Stimulated activated CD4-positive, alpha-beta T cell treated with anti-CD3 and anti-CD28 coated beads, Interleukin-2, amount 100 ng/mL, for 24 hours (primary cell): ENCODE data around the gene APEX1.
"Not testable (repeated sequence)": the region's sequence is repeated elsewhere in the genome, so short reads cannot be mapped to it uniquely, and the experiment has no call there.

Experiments used
- DNase-seq, 2 donors: peaks; one replicate each; pipeline ENCODE4 v3.0.0-alpha.2; 2020

APEX1 gene

DNA sequence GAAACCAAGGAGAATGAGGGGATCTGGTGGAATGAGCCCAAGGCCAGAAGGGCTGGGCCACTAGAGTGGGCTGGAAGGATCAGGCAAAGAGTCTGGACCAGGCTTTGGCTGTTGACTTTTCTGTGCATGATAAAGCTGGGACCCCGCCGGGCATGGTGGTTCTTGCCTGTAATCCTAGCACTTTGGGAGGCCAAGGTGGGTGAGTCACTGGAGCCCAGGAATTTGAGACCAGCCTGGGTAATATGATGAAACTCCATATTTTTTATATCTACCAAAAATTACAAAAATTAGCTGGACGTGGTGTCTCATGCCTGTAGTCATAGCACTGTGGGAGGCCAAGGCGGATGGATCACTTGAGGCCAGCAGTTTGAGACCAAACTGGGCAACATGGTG is 18.7 kb upstream of the APEX1 start:
- DNase-seq = no peak

DNA sequence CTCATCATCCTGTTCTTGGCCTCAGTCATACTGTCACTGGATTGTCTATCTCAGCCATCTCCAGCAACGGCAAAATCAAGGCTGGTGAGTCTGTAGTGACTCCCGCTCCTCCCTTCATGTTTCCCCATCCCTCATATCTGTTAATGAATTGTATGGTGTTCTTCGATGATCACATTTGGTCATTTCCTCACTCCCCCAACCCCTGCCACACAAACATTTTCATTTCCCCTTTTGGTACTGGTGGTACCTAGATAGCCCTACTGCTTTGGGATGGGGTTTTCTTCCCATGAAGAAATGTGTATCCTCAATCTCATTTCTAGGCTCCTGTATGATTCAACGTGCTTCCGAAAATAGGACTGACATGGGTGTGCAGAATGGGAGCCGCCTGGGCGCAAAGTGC is 16.4 kb upstream of the APEX1 start:
- no peak for DNase-seq

DNA sequence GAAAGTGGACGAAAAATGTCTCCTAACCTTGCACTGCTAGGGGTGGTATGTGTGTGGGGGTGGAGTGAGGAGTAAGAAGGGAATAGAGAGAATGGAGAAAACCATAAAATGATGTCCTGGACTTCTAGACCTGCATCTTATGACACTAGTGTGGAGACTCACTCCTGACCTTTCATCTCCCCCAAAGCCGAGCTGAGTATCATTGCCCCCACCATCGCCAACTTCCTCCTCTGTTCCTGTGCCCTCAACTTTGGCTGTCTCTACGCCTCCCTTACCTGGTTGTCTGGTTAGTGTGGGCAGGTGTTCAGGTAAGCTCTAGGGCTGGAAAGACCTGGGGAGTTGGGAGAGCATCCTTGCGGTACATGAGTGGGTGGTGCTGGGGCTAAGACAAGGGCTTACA is 14.6 kb upstream of the APEX1 start:
- DNase-seq = no peak

DNA sequence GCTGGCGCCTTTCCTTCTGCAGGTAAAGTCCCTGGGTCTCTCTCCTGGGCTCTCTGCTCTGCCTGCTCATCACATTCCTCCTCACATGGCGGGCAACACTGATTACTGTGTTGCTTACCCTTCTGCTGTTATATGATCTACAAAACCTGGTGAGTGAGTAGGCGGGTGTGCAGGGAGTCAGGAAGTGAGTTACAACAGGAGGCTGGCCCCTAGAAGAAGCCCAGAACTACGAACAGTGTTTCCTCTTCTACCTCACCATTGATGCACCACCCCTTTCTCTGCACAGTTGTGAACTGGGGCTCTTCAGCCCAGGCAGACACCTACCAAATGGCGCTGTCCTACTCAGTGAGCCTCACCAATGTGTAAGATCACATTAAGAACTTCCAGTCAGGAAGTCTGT is 14.1 kb upstream of the APEX1 start:
- DNase-seq = peak in 1 of 2 donors; percentile 17

DNA sequence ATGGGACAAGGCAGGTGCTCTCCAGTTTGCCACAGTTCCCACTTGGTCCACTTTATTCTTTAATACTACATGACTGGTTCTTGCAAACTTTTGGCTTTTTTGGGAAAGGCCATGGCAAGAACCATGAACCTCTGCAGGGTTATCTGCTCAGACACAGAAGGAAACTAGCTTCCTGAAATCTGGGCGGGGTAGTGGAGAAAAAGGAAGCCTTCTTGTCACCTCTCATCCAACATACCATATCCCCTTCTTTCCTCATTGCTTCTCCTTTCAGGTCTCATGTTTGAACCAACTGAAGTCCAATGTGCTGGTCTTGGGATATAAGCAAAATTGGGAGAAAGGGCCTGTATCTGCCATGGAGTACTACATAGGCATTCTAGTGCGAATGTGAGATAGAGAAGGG is 13.6 kb upstream of the APEX1 start:
- DNase-seq = no peak

DNA sequence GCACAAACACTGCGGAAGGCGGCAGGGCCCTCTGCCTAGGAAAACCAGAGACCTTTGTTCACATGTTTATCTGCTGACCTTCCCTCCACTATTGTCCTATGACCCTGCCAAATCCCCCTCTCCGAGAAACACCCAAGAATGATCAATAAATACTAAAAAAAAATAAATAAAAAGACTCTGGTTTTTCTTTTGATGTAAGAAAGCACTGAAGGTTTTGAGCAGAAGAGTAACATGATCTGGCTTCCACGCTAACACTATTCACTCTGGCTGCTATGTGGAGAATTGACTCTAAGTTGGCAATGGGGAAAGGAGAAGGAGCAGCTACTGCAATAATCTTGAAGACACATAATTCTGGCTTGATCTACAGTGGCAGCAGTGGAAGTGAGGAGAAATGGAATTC is 11.4 kb upstream of the APEX1 start:
- not testable (repeated sequence) for DNase-seq

DNA sequence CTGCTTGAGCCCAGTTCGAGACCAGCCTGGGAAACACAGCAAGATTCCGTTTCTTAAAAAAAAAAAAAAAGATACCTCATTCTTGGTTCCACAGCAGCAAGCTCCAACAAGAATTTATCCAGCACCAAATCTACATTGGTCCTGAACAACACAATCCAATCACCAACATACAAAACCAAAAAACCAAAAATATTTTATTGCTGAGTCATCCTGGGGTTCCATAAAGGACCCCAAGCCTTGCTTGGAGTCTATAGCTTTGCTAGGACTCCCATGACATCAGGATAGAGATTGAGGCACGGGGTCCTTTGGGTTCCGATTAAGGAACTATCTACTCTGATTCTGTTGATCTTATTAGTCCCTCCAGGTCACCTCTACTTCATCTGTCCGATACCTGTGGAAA is 8.1 kb upstream of the APEX1 start:
- no peak for DNase-seq

DNA sequence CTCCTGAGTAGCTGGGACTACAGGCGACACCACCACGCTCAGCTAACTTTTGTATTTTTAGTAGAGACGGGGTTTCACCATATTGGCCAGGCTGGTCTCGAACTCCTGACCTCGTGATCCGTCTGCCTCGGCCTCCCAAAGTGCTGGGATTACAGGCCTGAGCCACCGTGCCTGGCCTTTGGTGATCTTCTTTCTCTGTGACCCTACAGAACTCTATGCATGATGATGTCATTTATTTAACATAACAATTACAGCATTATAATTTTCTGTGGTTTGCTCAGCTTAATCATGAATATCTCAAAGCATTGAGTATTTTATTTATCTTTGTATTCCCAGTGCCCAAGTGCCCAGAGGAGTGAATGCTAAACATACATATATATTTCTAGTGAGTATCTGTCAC is 2.2 kb upstream of the APEX1 start:
- DNase-seq = not testable (repeated sequence)

DNA sequence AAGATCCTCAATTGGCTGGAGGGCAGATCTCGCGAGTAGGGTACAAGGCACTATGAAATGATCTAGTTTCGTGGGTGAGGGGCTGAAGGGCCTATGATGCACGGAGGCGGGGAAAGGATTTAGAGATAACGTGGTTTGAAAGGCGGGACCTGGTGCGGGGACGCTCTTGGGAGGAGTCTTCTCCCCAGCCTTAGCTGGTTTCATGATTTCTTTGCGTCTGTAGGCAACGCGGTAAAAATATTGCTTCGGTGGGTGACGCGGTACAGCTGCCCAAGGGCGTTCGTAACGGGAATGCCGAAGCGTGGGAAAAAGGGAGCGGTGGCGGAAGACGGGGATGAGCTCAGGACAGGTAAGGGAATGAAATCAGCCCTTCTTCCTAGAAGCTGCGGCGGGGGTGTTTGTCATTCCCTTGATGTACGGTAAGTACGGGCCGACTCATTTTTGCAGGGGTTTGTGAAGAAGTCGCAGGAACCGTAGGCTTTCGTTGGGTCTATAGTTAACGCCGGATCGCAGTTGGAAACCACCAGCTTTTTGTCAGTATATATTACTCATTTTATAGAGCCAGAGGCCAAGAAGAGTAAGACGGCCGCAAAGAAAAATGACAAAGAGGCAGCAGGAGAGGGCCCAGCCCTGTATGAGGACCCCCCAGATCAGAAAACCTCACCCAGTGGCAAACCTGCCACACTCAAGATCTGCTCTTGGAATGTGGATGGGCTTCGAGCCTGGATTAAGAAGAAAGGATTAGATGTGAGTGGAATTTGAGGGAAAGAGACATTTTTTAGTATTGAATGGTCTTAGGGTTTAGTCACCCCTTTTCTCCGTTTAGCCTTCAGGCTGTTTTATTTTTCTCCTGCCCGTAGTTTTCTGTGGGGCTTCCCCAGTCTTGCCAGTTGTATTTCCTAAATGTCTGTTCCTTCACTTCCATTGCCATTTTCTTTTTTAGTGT is 602 bp downstream of the APEX1 start:
- DNase-seq = no peak

DNA sequence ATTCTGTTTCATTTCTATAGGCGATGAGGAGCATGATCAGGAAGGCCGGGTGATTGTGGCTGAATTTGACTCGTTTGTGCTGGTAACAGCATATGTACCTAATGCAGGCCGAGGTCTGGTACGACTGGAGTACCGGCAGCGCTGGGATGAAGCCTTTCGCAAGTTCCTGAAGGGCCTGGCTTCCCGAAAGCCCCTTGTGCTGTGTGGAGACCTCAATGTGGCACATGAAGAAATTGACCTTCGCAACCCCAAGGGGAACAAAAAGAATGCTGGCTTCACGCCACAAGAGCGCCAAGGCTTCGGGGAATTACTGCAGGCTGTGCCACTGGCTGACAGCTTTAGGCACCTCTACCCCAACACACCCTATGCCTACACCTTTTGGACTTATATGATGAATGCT is 1.9 kb downstream of the APEX1 start:
- DNase-seq = no peak

DNA sequence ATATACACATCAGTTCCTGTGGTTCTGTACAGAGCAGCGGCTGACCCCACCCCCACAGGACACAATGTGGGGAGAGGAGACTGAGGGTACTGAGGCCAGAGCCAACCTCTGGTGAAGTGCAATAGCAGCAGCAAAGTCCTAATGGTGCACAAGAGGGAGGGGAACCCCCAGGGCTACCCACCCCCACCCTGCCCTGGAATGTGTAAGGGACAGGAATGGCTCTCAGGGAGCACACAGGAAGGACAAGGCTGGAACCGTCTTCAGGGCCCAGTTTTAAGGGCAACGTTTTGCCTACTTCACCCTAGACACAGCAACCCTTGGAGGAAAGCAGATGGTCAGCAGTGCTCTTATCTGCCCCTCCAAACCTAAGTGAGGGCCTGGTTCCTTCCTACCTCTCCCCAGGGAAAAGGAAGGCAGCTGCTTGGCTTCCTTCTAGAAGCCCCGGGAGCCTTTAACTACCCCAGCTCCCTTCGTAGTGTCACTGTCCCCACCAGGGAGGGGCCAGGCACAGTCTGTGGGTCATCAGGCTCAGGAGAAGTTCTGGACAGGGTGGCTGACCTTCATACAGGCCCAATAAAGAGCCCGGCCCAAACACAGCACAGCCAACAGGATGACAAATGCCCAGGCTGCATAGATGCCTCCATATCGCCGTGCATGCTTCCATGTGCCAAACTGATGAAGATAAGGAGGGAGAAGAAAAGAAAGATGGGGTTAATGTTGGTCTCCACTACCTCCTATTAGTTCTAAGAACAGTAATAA is 3.2 kb downstream of the APEX1 start:
- no peak for DNase-seq

DNA sequence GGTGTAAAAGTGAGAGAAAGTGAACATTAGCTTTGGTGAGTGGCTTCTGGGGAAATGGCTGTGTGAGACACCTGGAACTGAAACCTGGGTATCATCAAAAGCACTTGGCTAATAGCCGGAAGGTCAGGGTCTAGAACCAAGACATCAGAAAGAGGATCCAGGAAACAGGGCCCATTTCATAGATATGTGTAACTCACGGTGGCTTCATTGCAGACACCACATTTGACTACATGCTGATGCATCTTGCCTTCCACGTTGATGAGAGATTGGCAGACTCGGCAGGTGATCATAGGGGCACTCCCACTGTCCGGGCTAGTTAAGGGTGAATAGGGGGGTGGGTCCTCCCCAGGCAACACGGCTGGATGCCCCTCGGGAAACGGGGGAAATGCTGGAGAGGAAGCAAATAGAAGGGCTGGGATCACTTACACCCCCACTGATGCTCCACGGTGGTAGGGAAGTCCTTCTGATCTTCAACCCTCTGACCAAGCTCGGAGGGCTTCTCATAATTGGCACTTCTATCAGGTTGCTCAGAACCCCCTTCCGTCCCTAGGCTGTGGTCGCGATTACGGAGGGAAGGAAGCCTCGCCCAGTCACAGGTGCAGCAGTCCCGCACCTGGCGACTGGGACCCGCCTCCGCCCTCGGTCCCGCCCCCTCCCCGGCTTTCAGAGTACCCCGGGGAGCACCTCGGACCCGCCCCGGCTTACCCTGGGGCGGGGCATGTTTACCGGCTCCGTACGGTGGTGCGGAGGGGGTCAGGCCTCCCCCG is 5.6 kb downstream of the APEX1 start:
- DNase-seq = peak; percentile 45 to 55

DNA sequence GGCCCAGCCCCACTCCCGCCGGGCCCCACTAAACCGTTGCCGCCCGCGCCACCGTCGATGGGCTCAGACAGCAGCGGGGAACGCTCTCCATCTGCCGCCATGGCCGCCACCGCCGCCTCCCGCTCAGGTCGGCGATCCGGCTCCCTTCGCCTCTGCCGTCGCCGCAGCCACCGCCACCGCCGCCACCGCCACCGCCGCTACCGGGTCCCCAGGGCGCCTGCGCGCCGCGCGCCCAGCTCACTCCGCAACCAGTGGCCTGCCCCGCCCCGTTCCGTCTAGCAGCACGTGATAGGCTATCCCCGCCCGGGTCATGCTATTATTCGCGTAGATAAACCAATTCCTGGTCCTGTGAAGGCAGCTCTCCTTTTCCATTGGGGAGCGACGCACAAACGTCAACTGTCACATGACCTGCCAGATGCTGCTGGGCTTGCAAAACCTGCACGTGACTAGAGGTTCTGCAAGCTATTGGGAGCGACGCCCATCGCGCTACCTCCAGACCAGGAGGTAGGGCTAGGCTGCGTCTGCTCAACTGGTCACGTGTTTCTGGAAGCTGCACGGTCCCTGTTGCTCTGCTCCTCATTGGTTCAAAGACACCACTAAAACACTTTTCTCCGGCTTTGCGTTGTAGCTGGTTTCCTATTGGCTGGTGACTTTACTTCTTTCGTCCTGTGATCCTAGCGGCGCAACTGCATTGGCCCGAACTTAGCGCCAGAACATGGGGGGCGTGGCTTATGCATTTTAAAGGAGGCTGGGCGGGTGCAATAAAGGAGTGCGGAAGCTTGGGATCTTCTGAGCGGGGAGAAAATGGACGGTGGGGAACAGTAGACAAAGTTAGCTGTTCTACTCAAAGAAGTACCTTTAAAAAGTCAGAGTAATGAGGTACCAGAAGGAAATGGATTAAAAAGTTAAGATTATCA is 6.5 kb downstream of the APEX1 start, which contains the start of gene PIP4P1:
TSS of gene PIP4P1 (minus strand) at position 210 of the 917 bp plus-strand sequence. CDS start at position 101, 109 bp downstream.
- peak; percentile 97 to 98 for DNase-seq

DNA sequence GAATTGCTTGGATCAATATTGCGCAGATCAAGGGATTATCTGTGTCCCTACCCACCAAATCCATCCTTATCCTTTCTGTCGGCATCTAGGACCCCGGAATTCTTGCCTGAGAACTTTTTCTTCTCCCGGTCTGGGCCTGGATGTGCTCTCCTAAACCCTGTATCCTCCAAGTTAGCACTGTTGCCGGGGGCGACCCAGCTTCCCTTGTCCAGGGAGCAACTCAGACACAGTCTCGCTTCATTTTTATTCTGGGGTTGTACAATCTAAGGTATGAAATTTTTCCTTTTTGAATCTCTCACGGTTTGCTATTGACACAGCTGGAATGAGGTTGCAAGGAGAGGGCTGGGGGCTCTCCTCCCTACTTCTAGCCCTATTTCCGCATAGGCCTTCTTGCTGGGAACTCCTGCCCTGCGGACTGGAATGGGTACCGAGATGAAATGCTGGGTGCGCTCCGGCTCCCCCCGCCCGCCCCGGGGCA is 13.8 kb downstream of the APEX1 start:
- DNase-seq = no peak

DNA sequence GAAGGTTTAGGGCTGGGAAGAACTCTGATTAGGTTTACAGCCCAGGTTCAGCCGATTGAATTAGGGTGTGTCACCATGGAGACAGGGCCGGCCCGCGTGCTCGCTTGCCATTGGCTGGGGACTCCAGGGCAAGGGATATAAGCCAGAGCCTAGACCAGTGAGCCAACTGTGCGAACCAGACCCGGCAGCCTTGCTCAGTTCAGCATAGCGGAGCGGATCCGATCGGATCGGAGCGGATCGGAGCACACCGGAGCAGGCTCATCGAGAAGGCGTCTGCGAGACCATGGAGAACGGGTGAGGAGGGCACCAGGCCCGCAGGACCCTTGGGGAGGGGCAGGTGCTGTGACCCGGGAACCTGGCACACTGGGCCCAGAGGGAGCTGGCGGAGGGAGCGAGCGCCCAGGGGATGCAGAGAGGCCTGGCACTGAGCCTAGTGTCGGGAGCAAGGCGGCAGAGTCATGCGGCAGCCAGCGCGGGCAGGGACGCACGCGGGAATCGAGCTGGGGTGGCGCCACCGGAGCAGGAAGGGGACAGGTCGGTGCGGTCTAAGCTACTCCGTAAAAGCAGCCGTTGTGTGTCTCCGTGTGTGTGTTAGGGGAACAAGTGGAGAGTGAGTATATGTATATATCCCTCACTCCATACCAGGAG is 14.3 kb downstream of the APEX1 start, which contains the start of gene PNP:
TSS of gene PNP (plus strand) at position 165 of the 648 bp plus-strand sequence. CDS start at position 284, 119 bp downstream.
- peak; percentile 88 to 89 for DNase-seq

DNA sequence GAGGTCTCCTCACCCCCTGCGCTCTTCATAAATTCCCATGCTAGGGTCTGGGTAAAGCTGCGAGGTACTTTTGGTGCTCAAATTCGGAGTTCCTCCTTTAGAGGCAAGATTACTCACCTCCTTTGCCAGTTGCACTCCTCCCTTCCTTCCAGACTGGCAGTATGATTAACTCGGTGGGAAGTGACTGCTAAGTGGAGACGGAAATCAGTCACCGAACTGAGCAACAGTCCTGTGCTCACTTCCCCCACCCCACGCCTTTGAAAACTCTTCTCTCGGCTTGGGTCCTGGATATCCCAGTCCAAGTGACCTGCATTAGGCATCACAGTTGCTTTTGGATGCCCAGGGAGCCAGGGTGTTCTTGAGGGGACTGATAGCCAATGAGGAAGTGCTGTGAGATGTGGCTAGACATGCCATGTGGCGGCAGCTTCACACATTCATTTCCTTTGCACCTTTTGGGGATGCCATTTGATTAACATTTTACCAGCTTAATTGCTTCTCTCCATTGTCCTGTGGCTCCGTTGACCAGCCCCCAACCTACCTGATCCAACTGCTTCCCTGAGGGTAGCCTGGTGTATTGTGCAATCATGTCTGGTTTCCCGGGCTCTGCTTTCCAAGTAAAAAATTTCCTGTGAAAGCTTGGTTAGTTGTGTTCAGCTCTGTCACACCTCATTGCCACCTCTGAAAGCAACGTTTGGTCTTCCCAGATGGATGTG is 15.0 kb downstream of the APEX1 start:
- peak; percentile 64 to 73 for DNase-seq

DNA sequence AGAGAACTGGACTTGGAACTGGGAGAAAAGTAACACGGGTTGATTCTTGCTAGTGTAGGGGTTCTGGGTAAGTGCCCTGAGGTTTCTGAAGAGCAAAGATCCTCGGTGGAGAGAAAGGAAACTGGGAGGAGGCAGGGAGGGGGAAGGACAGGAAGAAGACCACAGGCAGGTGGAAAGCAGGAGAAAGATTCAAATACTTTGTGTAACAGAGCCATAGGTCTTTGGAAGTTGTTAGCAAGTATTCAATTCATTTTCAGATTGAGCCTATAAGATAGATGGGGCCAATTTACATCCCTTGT is 15.5 kb downstream of the APEX1 start:
- no peak for DNase-seq

DNA sequence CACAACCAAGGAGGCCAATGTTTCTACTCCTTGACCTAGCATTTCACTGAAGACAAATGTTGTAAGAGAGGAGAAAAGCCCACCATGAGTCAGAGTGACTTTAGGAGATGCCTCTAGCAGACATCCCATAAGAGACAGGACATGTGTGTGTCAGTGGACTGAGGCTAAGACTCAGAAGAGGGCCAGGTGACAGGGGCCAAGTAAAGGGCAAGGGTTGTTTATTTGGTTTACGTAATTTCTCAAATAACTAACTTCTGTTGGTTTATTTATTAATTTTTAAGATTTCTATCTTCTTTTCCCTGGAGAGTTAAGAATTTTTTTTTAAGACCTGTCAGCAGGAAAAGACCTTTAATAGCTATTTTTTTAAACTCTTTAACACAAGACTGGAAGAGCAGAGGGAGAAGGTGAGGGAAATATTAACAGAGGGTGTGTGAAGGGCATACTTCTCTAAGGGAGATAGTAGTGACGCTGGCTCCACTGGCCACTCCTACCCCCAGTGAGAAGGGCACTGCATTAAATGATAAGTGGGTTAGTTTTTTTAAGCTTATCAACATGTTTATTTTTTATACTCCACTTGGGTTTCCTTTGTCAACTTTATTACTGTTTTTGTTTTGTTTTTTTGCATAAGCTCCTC is 17.6 kb downstream of the APEX1 start:
- no peak for DNase-seq

DNA sequence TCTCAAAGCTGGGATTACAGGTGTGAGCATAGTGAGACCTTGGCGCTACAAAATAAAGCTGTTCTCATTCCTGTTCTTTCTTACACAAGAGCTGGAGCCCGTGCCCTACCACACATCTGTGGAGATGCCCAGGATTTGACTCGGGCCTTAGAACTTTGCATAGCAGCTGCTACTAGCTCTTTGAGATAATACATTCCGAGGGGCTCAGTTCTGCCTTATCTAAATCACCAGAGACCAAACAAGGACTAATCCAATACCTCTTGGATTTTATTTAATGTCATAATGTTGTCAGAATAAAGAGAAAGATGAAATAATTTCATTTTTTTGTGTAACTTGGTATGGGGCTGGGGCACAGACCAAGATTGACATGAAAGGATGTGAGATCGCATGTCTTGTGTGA is 21.8 kb downstream of the APEX1 start:
- DNase-seq = no peak

DNA sequence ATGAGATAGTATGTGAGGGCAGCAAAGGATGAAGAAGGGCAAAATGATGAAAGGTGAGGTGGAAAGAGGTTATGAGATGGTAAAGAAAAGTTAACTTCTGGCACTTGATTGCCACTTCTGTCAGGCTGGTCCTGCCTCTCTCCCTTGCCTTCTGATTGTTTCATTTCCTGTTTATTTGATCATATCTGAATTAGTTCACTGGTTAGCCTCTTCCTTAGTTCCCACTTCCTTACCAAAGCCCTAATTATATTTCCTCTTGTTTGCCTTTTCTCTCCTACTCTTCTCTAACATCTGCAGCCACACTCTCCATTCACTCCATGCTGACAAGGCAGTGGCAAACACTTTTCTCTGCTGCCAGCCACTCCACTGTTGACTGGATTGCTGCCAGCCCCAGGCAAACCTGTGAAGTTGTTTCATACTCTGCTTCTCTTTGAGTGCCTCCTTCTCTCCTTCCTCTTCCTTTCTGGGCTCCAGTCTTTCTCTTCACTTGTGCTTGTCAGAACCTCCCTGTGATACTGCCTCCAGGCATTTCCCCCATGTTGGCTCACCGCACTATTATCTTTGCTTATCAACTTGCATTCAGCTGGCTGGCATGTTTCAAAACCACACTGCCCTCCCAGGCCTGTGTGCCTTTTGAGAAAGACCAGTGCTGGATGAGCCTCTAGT is 22.3 kb downstream of the APEX1 start:
- no peak for DNase-seq
